DOHH2 (cell line): ENCODE data around the gene RNF217.
"Not testable (repeated sequence)": the region's sequence is repeated elsewhere in the genome, so short reads cannot be mapped to it uniquely, and the experiment has no call there.

Source experiments
- H3F3A ChIP-seq: fragments of 200-600 bp; sonication (generic), shearing (Covaris generic); 2 replicates; pipeline ENCODE4 v1.6.0; 2016; ENCODE audit warnings: antibody characterized with exemption, mild to moderate bottlenecking; ENCODE audit not compliant: control insufficient read depth, insufficient read depth
- H3K27ac ChIP-seq: fragments of 200-600 bp; sonication (generic); 2 replicates; pipeline ENCODE4 v1.5.1; 2014; ENCODE audit warnings: low read depth, mild to moderate bottlenecking, low read length, moderate library complexity
- H3K27me3 ChIP-seq: fragments of 200-600 bp; sonication (generic); 2 replicates; pipeline ENCODE4 v1.6.1; 2014; ENCODE audit warnings: mild to moderate bottlenecking, low read length, mixed read lengths; ENCODE audit not compliant: control insufficient read depth
- H3K36me3 ChIP-seq: fragments of 200-600 bp; sonication (generic); 2 replicates; pipeline ENCODE4 v1.6.1; 2014; ENCODE audit warnings: mild to moderate bottlenecking, low read length, moderate library complexity, mixed read lengths; ENCODE audit not compliant: control insufficient read depth
- H3K4me1 ChIP-seq: fragments of 200-600 bp; sonication (generic); 2 replicates; pipeline ENCODE4 v1.6.1; 2014; ENCODE audit warnings: mild to moderate bottlenecking, low read length, mixed read lengths; ENCODE audit not compliant: control insufficient read depth
- H3K4me2 ChIP-seq: fragments of 200-600 bp; sonication (generic); 2 replicates; pipeline ENCODE4 v1.6.0; 2014; ENCODE audit warnings: mild to moderate bottlenecking, low read length, moderate library complexity
- H3K4me3 ChIP-seq: fragments of 200-600 bp; sonication (generic); 2 replicates; pipeline ENCODE4 v1.5.1; 2014; ENCODE audit warnings: mild to moderate bottlenecking, low read length, mixed read lengths
- H3K79me2 ChIP-seq: fragments of 200-600 bp; sonication (generic); 2 replicates; pipeline ENCODE4 v1.6.1; 2014; ENCODE audit warnings: mild to moderate bottlenecking, low read length, mixed read lengths; ENCODE audit not compliant: control insufficient read depth
- H3K9me2 ChIP-seq: fragments of 200-600 bp; sonication (generic); replicated peaks from 2 replicates; pipeline ENCODE4 v1.6.1; 2014; ENCODE audit warnings: mild to moderate bottlenecking, low read length, mixed read lengths; ENCODE audit not compliant: control insufficient read depth
- H3K9me3 ChIP-seq: fragments of 200-600 bp; sonication (generic); 2 replicates; pipeline ENCODE4 v1.6.1; 2014; ENCODE audit warnings: antibody characterized with exemption, low read length, mixed read lengths; ENCODE audit not compliant: control insufficient read depth, insufficient read depth
- H4K20me1 ChIP-seq: fragments of 200-600 bp; sonication (generic); 2 replicates; pipeline ENCODE4 v1.6.0; 2014; ENCODE audit warnings: low read depth, mild to moderate bottlenecking, antibody characterized with exemption, low read length, moderate library complexity; ENCODE audit not compliant: control insufficient read depth, insufficient read depth
- CTCF ChIP-seq: fragments of 200-600 bp; sonication (generic); IDR thresholded peaks from one replicate; pipeline ENCODE4 v1.5.1; 2014; ENCODE audit warnings: antibody characterized with exemption, mild to moderate bottlenecking, low read depth, low read length; ENCODE audit not compliant: poor library complexity, severe bottlenecking
- EZH2phosphoT487 ChIP-seq: fragments of 200-600 bp; sonication (generic); IDR thresholded peaks from 2 replicates; pipeline ENCODE4 v1.6.1; 2017; ENCODE audit warnings: borderline replicate concordance, mild to moderate bottlenecking, antibody characterized with exemption, low read length, moderate library complexity, mixed read lengths

RNF217 gene

GRCh38 chr6:125067552-125067951 lies 105.3 kb downstream of the RNF217 start:
- Histone ChIP-seq H3K4me2 (no peak overlapping the region), H3K4me3 (no peak overlapping the region), H3K36me3 (no peaks in the 10 kb centered on the region), H3K27ac (no peak overlapping the region), H3K9me2 (no peaks in the 10 kb centered on the region), H3F3A (no peaks in the 10 kb centered on the region), H4K20me1 (no peaks in the 10 kb centered on the region), H3K9me3 (no peaks in the 10 kb centered on the region), H3K4me1 (no peaks in the 10 kb centered on the region), H3K79me2 (no peaks in the 10 kb centered on the region), H3K27me3 (no peaks in the 10 kb centered on the region)
- no peak for TF ChIP-seq CTCF
- no peak for TF ChIP-seq EZH2phosphoT487

- no peaks in the 10 kb centered on the region for H3K9me3 ChIP-seq
- no peaks in the 10 kb centered on the region for H4K20me1 ChIP-seq
- H3K36me3 ChIP-seq, result no peaks in the 10 kb centered on the region
- no peaks in the 10 kb centered on the region for H3K27me3 ChIP-seq
- no peak overlapping the region for H3K27ac ChIP-seq
- H3K79me2 ChIP-seq, result no peaks in the 10 kb centered on the region
- H3K4me3 ChIP-seq, result no peak overlapping the region
- no peaks in the 10 kb centered on the region for H3K4me1 ChIP-seq
- no peak for TF ChIP-seq EZH2phosphoT487
- H3K4me2 ChIP-seq, result no peak overlapping the region
- H3K9me2 ChIP-seq, result no peaks in the 10 kb centered on the region
- no peaks in the 10 kb centered on the region for H3F3A ChIP-seq
Measured at GRCh38 chr6:125073071-125073470, 110.8 kb downstream of the RNF217 start.

GRCh38 chr6:125074120-125074519 lies 111.9 kb downstream of the RNF217 start:
- H3K79me2 ChIP-seq, result no peaks in the 10 kb centered on the region
- no peaks in the 10 kb centered on the region for H4K20me1 ChIP-seq
- no peaks in the 10 kb centered on the region for H3K36me3 ChIP-seq
- no peaks in the 10 kb centered on the region for H3K9me3 ChIP-seq
- no peak overlapping the region for H3K4me3 ChIP-seq
- H3K9me2 ChIP-seq, result no peaks in the 10 kb centered on the region
- no peak for TF ChIP-seq CTCF
- no peak for TF ChIP-seq EZH2phosphoT487
- H3K4me2 ChIP-seq, result no peak overlapping the region
- H3K4me1 ChIP-seq, result no peaks in the 10 kb centered on the region
- no peak overlapping the region for H3K27ac ChIP-seq
- no peaks in the 10 kb centered on the region for H3K27me3 ChIP-seq
- H3F3A ChIP-seq, result no peaks in the 10 kb centered on the region

- H3K9me2 ChIP-seq, H3K4me2 ChIP-seq, H3K27me3 ChIP-seq, H3K27ac ChIP-seq, H3K4me1 ChIP-seq, H3K79me2 ChIP-seq, H3K4me3 ChIP-seq, H3F3A ChIP-seq, H4K20me1 ChIP-seq, H3K36me3 ChIP-seq, H3K9me3 ChIP-seq: not testable (repeated sequence)
Measured at GRCh38 chr6:125075073-125075472, 112.8 kb downstream of the RNF217 start.
